GM10266 (cell line): ENCODE results near the gene KIRREL2.
A peak's percentile ranks its signal among the peaks of the same experiment; 100 is the strongest.

ENCODE experiments used
- DNase-seq: peaks from one replicate; pipeline ENCODE4 v3.0.0; 2012; ENCODE audit errors: extremely low spot score
- CTCF ChIP-seq: IDR thresholded peaks from 2 replicates; pipeline ENCODE4 v1.5.1; 2012; ENCODE audit warnings: mild to moderate bottlenecking, low read depth; ENCODE audit not compliant: control insufficient read depth, insufficient read depth; ENCODE audit errors: missing control alignments

Gene KIRREL2

GRCh38 chr19:35902870-35903475 lies 46.3 kb downstream of the KIRREL2 start:
- no peak for DNase-seq
- no peak for TF ChIP-seq CTCF

GRCh38 chr19:35903550-35904179 lies 47.0 kb downstream of the KIRREL2 start:
- no peak for TF ChIP-seq CTCF
- DNase-seq, result peak; percentile 77

GRCh38 chr19:35904311-35905068 lies 47.8 kb downstream of the KIRREL2 start:
- DNase-seq, result no peak

DNA sequence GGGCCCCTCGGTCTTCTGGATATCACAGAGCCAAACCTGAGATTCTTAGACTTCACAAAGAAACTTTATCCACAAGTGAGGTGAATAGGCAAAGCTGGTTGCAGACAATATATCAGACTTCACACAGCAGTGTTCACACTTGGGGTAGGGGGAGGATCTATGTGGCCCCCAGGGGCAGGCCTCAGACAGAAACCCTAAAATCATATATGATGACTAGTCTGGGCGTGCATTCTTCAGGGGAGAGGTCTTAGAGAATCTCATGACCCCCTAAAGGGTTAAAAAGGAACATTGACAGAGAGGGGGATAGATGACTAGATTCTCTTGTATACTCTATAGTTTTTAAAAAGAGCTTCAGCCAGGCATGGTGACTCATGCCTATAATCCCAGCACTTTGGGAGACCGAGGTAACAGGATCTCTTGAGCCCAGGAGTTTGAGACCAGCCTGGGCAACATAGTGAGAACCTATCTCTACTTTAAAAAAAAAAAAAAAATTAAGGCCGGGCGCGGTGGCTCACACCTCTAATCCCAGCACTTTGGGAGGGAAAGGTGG lies 48.5 kb downstream of the KIRREL2 start:
- no peak for DNase-seq
- no peak for TF ChIP-seq CTCF

More at GRCh38 chr19:35904311-35905068, 47.8 kb downstream of the KIRREL2 start:
- TF ChIP-seq CTCF, result no peak

DNA sequence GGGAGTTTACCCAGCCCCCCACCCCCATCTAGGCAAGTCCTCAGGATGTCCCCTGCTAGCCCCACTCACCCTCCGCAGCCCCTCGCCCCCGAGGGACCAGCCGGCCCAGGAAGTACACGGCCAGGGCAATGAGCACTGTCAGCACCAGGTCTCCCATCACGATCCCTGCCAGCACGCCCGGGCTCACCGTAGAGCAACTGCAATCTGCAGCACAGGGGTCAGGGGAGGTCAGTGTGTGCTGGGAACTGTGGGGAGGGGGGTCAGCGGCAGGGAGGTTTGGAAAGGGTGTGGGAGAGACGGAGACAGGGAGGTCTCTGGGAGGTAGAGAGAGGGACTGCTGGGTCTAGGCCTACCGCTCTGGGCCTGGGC lies 50.6 kb downstream of the KIRREL2 start:
- no peak for DNase-seq

GRCh38 chr19:35908010-35908441 lies 51.3 kb downstream of the KIRREL2 start, which contains the start of gene TYROBP:
Gene TYROBP, minus strand, starts transcription at chr19:35908295. Its CDS starts 67 bp downstream, at chr19:35908228.
- no peak for DNase-seq
- TF ChIP-seq CTCF, result no peak

More for the DNA sequence above, 50.6 kb downstream of the KIRREL2 start:
- no peak for TF ChIP-seq CTCF
